Trophoblast cell (in vitro differentiated cells and primary cell): ENCODE data around the gene MCF2L2.

Experiments used
- DNase-seq, 2 donors: peaks; one replicate each; pipeline ENCODE4 v3.0.0-alpha.2; 2016
- H2AFZ ChIP-seq: 2 replicates; pipeline ENCODE4 v1.6.1; 2013; ENCODE audit warnings: low read length, moderate library complexity, mild to moderate bottlenecking; ENCODE audit not compliant: insufficient read depth, poor library complexity
- H2AK5ac ChIP-seq: 2 replicates; pipeline ENCODE4 v1.6.1; 2013; ENCODE audit warnings: mild to moderate bottlenecking, low read length
- H2BK120ac ChIP-seq: 2 replicates; pipeline ENCODE4 v1.6.1; 2013; ENCODE audit warnings: low read length, mild to moderate bottlenecking, moderate library complexity; ENCODE audit not compliant: insufficient read depth, poor library complexity
- H2BK12ac ChIP-seq: 2 replicates; pipeline ENCODE4 v1.6.1; 2013; ENCODE audit warnings: mild to moderate bottlenecking, low read length, moderate library complexity
- H2BK5ac ChIP-seq: 2 replicates; pipeline ENCODE4 v1.6.1; 2013; ENCODE audit warnings: low read length, low read depth, moderate library complexity, mild to moderate bottlenecking; ENCODE audit not compliant: poor library complexity
- H3K14ac ChIP-seq: 2 replicates; pipeline ENCODE4 v1.6.1; 2013; ENCODE audit warnings: mild to moderate bottlenecking, low read length
- H3K18ac ChIP-seq: 2 replicates; pipeline ENCODE4 v1.6.1; 2013; ENCODE audit warnings: mild to moderate bottlenecking, low read length
- H3K23ac ChIP-seq: 2 replicates; pipeline ENCODE4 v1.6.1; 2013; ENCODE audit warnings: low read length
- H3K27ac ChIP-seq: 2 replicates; pipeline ENCODE4 v1.5.1; 2013; ENCODE audit warnings: low read depth, mild to moderate bottlenecking, inconsistent platforms, low read length, moderate library complexity
- H3K27me3 ChIP-seq: 2 replicates; pipeline ENCODE4 v1.6.1; 2013; ENCODE audit warnings: inconsistent platforms, mild to moderate bottlenecking, low read length, moderate library complexity; ENCODE audit not compliant: insufficient read depth
- H3K36me3 ChIP-seq, 2 experiments: 1 replicate in 1 of 2; 2 replicates in 1 of 2; pipeline ENCODE4 v1.6.1; 2013; ENCODE audit warnings: low read length in 2 of 2, mild to moderate bottlenecking in 2 of 2, moderate library complexity in 1 of 2; ENCODE audit not compliant: insufficient read depth in 2 of 2, control insufficient read depth in 1 of 2
- H3K4ac ChIP-seq: 2 replicates; pipeline ENCODE4 v1.6.1; 2013; ENCODE audit warnings: low read depth, mild to moderate bottlenecking, low read length, moderate library complexity
- H3K4me1 ChIP-seq, 2 experiments: 1 replicate in 1 of 2; 2 replicates in 1 of 2; pipeline ENCODE4 v1.6.1; 2013; ENCODE audit warnings: low read length in 2 of 2, mild to moderate bottlenecking in 2 of 2, moderate library complexity in 1 of 2; ENCODE audit not compliant: insufficient read depth in 2 of 2, control insufficient read depth in 1 of 2
- H3K4me2 ChIP-seq: 2 replicates; pipeline ENCODE4 v1.6.1; 2013; ENCODE audit warnings: inconsistent platforms, mild to moderate bottlenecking, low read length, moderate library complexity
- H3K4me3 ChIP-seq: 2 replicates; pipeline ENCODE4 v1.5.1; 2013; ENCODE audit warnings: mild to moderate bottlenecking, low read depth, low read length, inconsistent platforms
- H3K79me1 ChIP-seq: one replicate; pipeline ENCODE4 v1.6.1; 2013; ENCODE audit warnings: low read length
- H3K79me2 ChIP-seq: 2 replicates; pipeline ENCODE4 v1.6.1; 2013; ENCODE audit warnings: low read length, mild to moderate bottlenecking; ENCODE audit not compliant: control insufficient read depth, insufficient read depth, poor library complexity
- H3K9ac ChIP-seq: 2 replicates; pipeline ENCODE4 v1.6.1; 2013; ENCODE audit warnings: mild to moderate bottlenecking, low read length
- H3K9me3 ChIP-seq: 2 replicates; pipeline ENCODE4 v1.6.1; 2013; ENCODE audit warnings: low read depth, mild to moderate bottlenecking, control low read depth, inconsistent platforms, low read length; ENCODE audit not compliant: insufficient read depth
- H4K12ac ChIP-seq: 2 replicates; pipeline ENCODE4 v1.6.1; 2013; ENCODE audit warnings: low read depth, mild to moderate bottlenecking, low read length, moderate library complexity
- H4K8ac ChIP-seq: 2 replicates; pipeline ENCODE4 v1.6.1; 2013; ENCODE audit warnings: low read depth, mild to moderate bottlenecking, low read length, moderate library complexity
- H4K91ac ChIP-seq: one replicate; pipeline ENCODE4 v1.6.1; 2013; ENCODE audit warnings: low read depth, mild to moderate bottlenecking, low read length, moderate library complexity
- WGBS: extraction: QIAGEN DNeasy Blood & Tissue Kit; methylation state at CpG from one replicate; pipeline ENCODE4 v1.1.7; 2013; ENCODE audit warnings: missing lambda C conversion rate; ENCODE audit not compliant: insufficient read length, insufficient coverage; ENCODE audit errors: extremely low coverage; 5-methylcytosine and 5-hydroxymethylcytosine counted together

Gene MCF2L2

DNA sequence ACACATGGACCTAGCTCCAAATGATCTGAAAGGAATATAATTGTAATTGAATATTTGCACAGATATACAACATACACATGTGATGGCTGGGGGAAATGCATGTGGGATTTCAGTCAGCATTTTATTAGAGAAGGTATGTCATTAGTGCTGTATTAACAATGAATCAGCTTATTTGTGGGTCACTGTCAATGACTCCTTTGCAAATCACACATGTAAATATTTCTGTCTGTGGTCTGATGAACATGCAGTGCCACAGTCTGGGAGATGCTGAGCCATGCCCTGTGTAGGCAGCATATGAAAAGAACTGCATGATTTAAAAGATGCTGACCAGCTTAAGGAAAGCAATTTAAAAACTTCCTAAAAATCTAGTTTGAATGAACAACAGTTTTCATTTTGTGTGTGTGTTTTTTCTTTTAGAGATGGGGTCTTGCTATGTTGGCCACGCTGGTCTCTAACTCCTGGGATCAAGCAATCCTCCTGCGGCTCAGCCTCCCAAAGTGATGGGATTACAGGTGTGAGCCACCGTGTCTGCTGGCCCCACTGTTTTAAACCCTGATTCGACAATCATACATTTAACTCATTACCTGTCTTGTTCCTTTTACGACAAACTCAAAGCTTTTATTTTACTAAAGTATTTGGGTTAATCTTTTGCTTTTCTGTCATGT lies 176.2 kb downstream of the MCF2L2 start:
- H3K23ac ChIP-seq = no peak overlapping the region
- H3K27me3 ChIP-seq = no peaks in the 10 kb centered on the region
- no peak overlapping the region for H3K18ac ChIP-seq
- no peak overlapping the region for H4K12ac ChIP-seq
- no peak overlapping the region for H3K4ac ChIP-seq
- H4K91ac ChIP-seq = no peak overlapping the region
- no peak overlapping the region for H2AFZ ChIP-seq
- no peak for DNase-seq
- no peak overlapping the region for H3K27ac ChIP-seq
- peaks cover 15% of the 10 kb centered on the region for H3K79me1 ChIP-seq
- no CpG with 5 or more reads among the region's 5 CpGs for WGBS
- H2BK5ac ChIP-seq = no peak overlapping the region
- H3K14ac ChIP-seq = no peak overlapping the region
- no peaks in the 10 kb centered on the region for H3K36me3 ChIP-seq
- H3K9me3 ChIP-seq = no peaks in the 10 kb centered on the region
- H3K4me3 ChIP-seq = no peak overlapping the region
- no peak overlapping the region for H4K8ac ChIP-seq
- no peak overlapping the region for H2BK12ac ChIP-seq
- peaks cover 13% of the 10 kb centered on the region for H3K79me2 ChIP-seq
- no peak overlapping the region for H3K9ac ChIP-seq
- H3K4me2 ChIP-seq = no peak overlapping the region
- no peak overlapping the region for H2BK120ac ChIP-seq
- peaks cover 0 to 3% of the 10 kb centered on the region in 2 experiments for H3K4me1 ChIP-seq
- H2AK5ac ChIP-seq = no peak overlapping the region

DNA sequence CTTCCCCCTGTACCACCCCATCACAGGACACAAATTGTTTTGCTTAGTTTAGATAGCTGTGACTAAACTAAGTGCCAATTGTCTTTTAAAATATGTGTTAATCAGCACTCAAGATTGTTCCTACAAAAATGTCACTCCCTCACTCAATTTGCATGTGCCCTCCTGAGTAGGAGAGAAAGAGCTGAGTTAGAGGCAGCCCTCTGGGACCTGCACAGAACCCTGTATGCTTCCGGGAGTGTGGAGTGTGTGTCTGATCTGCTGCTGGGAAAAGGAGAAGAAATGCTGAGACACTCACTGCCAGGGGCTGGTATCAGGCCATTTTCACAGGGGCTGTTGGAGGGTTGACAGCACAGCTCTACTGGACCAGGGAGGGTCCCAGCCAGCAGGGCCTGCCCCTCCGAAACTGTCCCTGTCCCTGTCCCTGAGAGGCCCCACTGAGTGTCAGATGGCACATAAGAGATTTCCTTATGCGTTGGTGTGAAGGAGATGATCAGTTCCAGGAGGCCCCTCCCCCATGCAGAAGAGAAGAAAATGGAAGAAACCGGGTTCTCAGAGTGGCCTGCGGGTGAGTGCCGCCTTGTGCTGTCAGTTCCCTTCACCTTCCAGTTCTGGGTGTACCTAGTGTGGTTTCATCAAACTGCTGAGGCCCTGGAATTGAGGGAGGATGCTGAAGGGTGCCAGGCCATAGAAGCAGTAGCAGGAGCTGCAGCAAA lies 179.3 kb downstream of the MCF2L2 start:
- no peak overlapping the region for H2AFZ ChIP-seq
- H4K12ac ChIP-seq = no peak overlapping the region
- no peak overlapping the region for H3K9ac ChIP-seq
- no peaks in the 10 kb centered on the region for H3K27me3 ChIP-seq
- peaks cover 10% of the 10 kb centered on the region for H3K79me1 ChIP-seq
- no peak overlapping the region for H3K18ac ChIP-seq
- no peak for DNase-seq
- peaks cover 9% of the 10 kb centered on the region for H3K79me2 ChIP-seq
- no peak overlapping the region for H2AK5ac ChIP-seq
- no peak overlapping the region for H2BK120ac ChIP-seq
- H3K27ac ChIP-seq = no peak overlapping the region
- H3K9me3 ChIP-seq = no peaks in the 10 kb centered on the region
- H3K4me2 ChIP-seq = no peak overlapping the region
- H3K4ac ChIP-seq = no peak overlapping the region
- H3K14ac ChIP-seq = no peak overlapping the region
- H3K4me1 ChIP-seq = peaks cover 0 to 3% of the 10 kb centered on the region in 2 experiments
- H3K23ac ChIP-seq = no peak overlapping the region
- no peak overlapping the region for H4K91ac ChIP-seq
- H4K8ac ChIP-seq = no peak overlapping the region
- WGBS = no CpG with 5 or more reads among the region's 6 CpGs
- H2BK12ac ChIP-seq = no peak overlapping the region
- H2BK5ac ChIP-seq = no peak overlapping the region
- no peaks in the 10 kb centered on the region for H3K36me3 ChIP-seq
- H3K4me3 ChIP-seq = no peak overlapping the region

DNA sequence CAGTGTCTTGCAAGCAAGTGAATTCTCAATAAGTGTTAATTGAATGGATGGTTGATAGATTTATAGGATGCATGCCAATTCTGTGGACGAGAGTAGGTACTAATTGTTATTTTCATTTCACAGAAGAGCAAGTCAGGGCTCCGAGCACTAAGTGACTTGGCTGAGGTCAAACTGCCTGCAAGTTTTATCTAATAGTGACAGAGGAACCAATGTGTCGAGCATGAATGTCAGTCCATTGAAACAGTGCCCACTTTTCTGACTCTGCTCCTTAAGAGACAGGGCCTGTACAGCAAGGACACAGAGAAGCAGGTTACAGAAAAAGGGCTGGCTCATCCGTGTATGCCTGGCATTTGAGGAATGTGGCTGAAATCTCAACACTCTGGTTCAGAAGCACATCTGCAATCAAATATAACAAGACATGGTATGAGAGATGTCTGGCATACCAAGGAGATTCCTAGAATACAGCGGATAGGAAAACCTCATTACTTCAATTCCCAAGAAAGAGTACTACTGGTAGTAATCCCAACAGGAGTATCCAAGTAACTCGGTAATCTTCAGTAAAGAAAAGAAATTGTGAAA lies 181.3 kb downstream of the MCF2L2 start:
- peaks cover 6% of the 10 kb centered on the region for H3K9me3 ChIP-seq
- H3K79me2 ChIP-seq = no peaks in the 10 kb centered on the region
- peak; percentile 69 to 93 for DNase-seq
- H3K4me2 ChIP-seq = no peak overlapping the region
- no peak overlapping the region for H2AK5ac ChIP-seq
- no peak overlapping the region for H4K12ac ChIP-seq
- no peak overlapping the region for H4K8ac ChIP-seq
- no CpG with 5 or more reads among the region's 6 CpGs for WGBS
- no peak overlapping the region for H3K23ac ChIP-seq
- no peak overlapping the region for H3K27ac ChIP-seq
- no peak overlapping the region for H3K14ac ChIP-seq
- no peak overlapping the region for H2AFZ ChIP-seq
- H2BK5ac ChIP-seq = no peak overlapping the region
- H2BK12ac ChIP-seq = no peak overlapping the region
- H3K18ac ChIP-seq = no peak overlapping the region
- H3K4me3 ChIP-seq = no peak overlapping the region
- H3K27me3 ChIP-seq = no peaks in the 10 kb centered on the region
- no peaks in the 10 kb centered on the region for H3K36me3 ChIP-seq
- H3K4me1 ChIP-seq = peaks cover 0 to 3% of the 10 kb centered on the region in 2 experiments
- no peak overlapping the region for H4K91ac ChIP-seq
- H3K4ac ChIP-seq = no peak overlapping the region
- no peaks in the 10 kb centered on the region for H3K79me1 ChIP-seq
- no peak overlapping the region for H3K9ac ChIP-seq
- H2BK120ac ChIP-seq = no peak overlapping the region

DNA sequence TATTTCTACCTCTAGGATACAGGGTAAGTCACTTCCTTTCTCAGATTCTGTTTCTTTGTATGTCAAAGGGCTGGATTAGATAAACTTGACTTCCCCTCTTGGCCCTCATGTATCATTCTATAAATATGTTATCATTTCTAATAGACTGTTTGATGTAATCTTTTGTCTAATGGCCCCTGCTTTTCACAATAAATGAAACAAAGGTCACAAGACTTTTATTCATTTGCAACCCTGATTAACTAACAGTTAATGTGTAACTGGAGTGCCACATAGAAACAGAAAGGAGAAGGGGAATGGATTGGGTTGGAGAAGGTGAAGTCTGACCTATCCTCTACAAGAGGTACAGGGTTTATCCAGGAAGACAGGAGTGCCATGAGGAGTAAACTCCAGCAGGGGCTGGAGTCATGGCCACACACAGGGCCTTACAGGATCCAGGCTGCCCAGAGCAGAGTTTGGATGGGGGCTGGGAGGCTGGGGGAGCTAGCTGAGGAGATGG lies 183.4 kb downstream of the MCF2L2 start:
- Histone ChIP-seq H3K23ac (no peak overlapping the region), H3K9me3 (peaks cover 6% of the 10 kb centered on the region), H2AK5ac (no peak overlapping the region), H4K91ac (no peak overlapping the region), H3K4ac (no peak overlapping the region), H2BK5ac (no peak overlapping the region), H2BK12ac (no peak overlapping the region), H4K12ac (no peak overlapping the region), H4K8ac (no peak overlapping the region), H3K79me1 (no peaks in the 10 kb centered on the region), H3K4me1 (peaks cover 0 to 3% of the 10 kb centered on the region in 2 experiments), H3K18ac (no peak overlapping the region), H3K14ac (no peak overlapping the region), H3K36me3 (no peaks in the 10 kb centered on the region), H3K27ac (no peak overlapping the region), H3K27me3 (no peaks in the 10 kb centered on the region), H3K4me3 (no peak overlapping the region), H2BK120ac (no peak overlapping the region), H2AFZ (no peak overlapping the region), H3K9ac (no peak overlapping the region), H3K4me2 (no peak overlapping the region), H3K79me2 (no peaks in the 10 kb centered on the region)
- no peak for DNase-seq
